SK-N-SH treated with all-trans-retinoic acid at 6 μM for 48 hours (cell line): ENCODE measurements around the gene NASP.

Source experiments
- ATAC-seq: fragments of 200-7000 bp; cut with Tn5 transposase; 3 replicates; pipeline ENCODE4 v1.9.1; 2020; ENCODE audit warnings: mild to moderate bottlenecking, moderate library complexity
- ARNTL ChIP-seq: fragments of 450-650 bp; formaldehyde crosslinking; IDR thresholded peaks from 2 replicates; pipeline ENCODE4 v1.5.0; 2020; ENCODE audit warnings: low read depth, mild to moderate bottlenecking, moderate library complexity, borderline replicate concordance
- BACH2 ChIP-seq: fragments of 250-450 bp; sonication (Bioruptor Pico); IDR thresholded peaks from 2 replicates; pipeline ENCODE4 v1.9.0; 2021; ENCODE audit warnings: mild to moderate bottlenecking, borderline replicate concordance
- CSDC2 ChIP-seq: fragments of 250-450 bp; sonication (Bioruptor Pico); IDR thresholded peaks from 2 replicates; pipeline ENCODE4 v1.5.0; 2020; ENCODE audit warnings: mild to moderate bottlenecking, moderate library complexity
- ESRRG ChIP-seq: fragments of 250-450 bp; sonication (Bioruptor Pico); IDR thresholded peaks from 2 replicates; pipeline ENCODE4 v1.6.1; 2021; ENCODE audit warnings: mild to moderate bottlenecking
- GLIS3 ChIP-seq: fragments of 250-450 bp; sonication (Bioruptor Pico); IDR thresholded peaks from 2 replicates; pipeline ENCODE4 v1.5.0; 2020; ENCODE audit warnings: mild to moderate bottlenecking, moderate library complexity
- ISL1 ChIP-seq: fragments of 250-450 bp; sonication (Bioruptor Pico); IDR thresholded peaks from 2 replicates; pipeline ENCODE4 v2.1.2; 2022; ENCODE audit warnings: mild to moderate bottlenecking, moderate library complexity
- RARB ChIP-seq: fragments of 250-450 bp; sonication (Bioruptor Pico); IDR thresholded peaks from 2 replicates; pipeline ENCODE4 v1.8.0; 2021; ENCODE audit warnings: mild to moderate bottlenecking, moderate library complexity
- SNAI2 ChIP-seq: fragments of 250-450 bp; sonication (Bioruptor Pico); IDR thresholded peaks from 2 replicates; pipeline ENCODE4 v1.5.0; 2020; ENCODE audit warnings: mild to moderate bottlenecking, moderate library complexity
- TCF4 ChIP-seq: fragments of 250-450 bp; sonication (Bioruptor Pico); IDR thresholded peaks from 2 replicates; pipeline ENCODE4 v1.8.0; 2021; ENCODE audit warnings: mild to moderate bottlenecking, moderate library complexity, borderline replicate concordance
- TOX ChIP-seq: fragments of 250-450 bp; sonication (Bioruptor Pico); IDR thresholded peaks from 2 replicates; pipeline ENCODE4 v1.8.0; 2021; ENCODE audit warnings: mild to moderate bottlenecking, moderate library complexity, borderline replicate concordance
- ZC3H10 ChIP-seq: fragments of 250-450 bp; sonication (Bioruptor Pico); IDR thresholded peaks from 2 replicates; pipeline ENCODE4 v1.5.1; 2021; ENCODE audit warnings: mild to moderate bottlenecking, moderate library complexity
- ZFP3 ChIP-seq: fragments of 250-450 bp; sonication (Bioruptor Pico); IDR thresholded peaks from 2 replicates; pipeline ENCODE4 v1.5.0; 2020; ENCODE audit warnings: mild to moderate bottlenecking, moderate library complexity
- ZNF70 ChIP-seq: fragments of 450-650 bp; formaldehyde crosslinking; IDR thresholded peaks from 2 replicates; pipeline ENCODE4 v1.5.0; 2020; ENCODE audit warnings: mild to moderate bottlenecking, moderate library complexity
- ZNF8 ChIP-seq: fragments of 450-650 bp; formaldehyde crosslinking; IDR thresholded peaks from 2 replicates; pipeline ENCODE4 v1.5.0; 2020; ENCODE audit warnings: mild to moderate bottlenecking, moderate library complexity
- TF ChIP-seq, protein P1 (sequence below): fragments of 250-450 bp; sonication (Bioruptor Pico); IDR thresholded peaks from 2 replicates; pipeline ENCODE4 v1.5.1; 2021; ENCODE audit warnings: mild to moderate bottlenecking, moderate library complexity
- TF ChIP-seq, protein P2 (sequence below): fragments of 250-450 bp; sonication (Bioruptor Pico); IDR thresholded peaks from 2 replicates; pipeline ENCODE4 v1.8.0; 2020; ENCODE audit warnings: mild to moderate bottlenecking, moderate library complexity, borderline replicate concordance
- TF ChIP-seq, protein P3 (sequence below): fragments of 250-450 bp; sonication (Bioruptor Pico); IDR thresholded peaks from 2 replicates; pipeline ENCODE4 v1.5.1; 2020; ENCODE audit warnings: low read depth, mild to moderate bottlenecking, moderate library complexity
- TF ChIP-seq, protein P4 (sequence below): fragments of 250-450 bp; sonication (Bioruptor Pico); IDR thresholded peaks from 2 replicates; pipeline ENCODE4 v1.8.0; 2021; ENCODE audit warnings: low read depth, mild to moderate bottlenecking, moderate library complexity, borderline replicate concordance
- TF ChIP-seq, protein P5 (sequence below): fragments of 250-450 bp; sonication (Bioruptor Pico); IDR thresholded peaks from 2 replicates; pipeline ENCODE4 v1.5.0; 2020; ENCODE audit warnings: mild to moderate bottlenecking, moderate library complexity

The NASP gene

DNA sequence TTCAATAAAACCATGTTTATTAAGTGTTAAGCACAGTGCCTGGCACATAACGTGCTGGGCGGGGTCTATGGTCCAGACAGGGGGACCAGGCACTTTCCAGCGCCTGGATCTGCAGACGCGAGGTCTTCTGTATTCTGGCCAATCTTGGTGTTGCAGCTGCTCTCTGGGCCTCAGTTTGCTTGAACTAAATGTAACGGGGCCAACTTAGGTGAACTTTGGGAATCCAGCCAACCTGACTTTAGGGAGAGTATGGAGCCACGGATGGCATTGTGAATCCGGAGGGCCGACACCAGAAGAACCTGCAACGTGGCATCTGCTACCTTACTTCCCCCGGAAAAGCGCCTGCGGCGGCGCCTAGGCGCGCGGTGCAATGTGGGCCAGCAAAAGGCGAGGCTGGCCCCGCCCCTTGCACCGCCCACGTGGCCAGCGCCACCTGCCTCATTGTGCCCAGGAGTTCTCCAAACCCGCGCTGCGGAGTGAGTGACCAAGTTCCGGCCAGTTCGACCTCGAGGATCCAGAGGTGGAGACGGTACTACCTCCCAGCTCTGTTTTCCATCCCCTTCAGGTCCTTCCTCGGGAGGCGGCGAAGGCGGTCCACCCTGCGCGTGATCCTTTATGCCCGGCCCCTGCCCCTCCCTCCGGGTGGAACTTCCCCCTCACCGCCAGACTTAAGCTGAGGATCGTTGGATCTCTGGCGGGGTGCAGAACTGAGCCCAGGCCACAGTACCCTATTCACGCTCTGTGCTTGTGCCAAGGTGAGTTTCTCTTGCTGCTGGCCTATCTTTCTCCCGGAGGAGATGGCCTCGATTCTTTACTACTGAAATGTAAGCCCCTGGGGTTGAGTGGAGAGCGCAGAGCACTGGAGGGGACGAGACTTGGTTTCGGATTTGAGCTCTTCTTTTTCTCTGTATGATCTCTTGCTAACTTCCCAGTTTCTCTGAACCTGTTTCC, 33.2 kb upstream of the NASP start, which contains the start of gene AKR1A1:
Gene AKR1A1, plus strand, starts transcription at position 426 of the 951 bp plus-strand sequence. CDS start 10,969 bp downstream, outside the sequence.
- TF ChIP-seq ESRRG (CRISPR knock-in tag) (no peak), TCF4 (CRISPR knock-in tag) (0 out of 2 replicates have a peak, but pooled peaks have one; percentile 30), BACH2 (no peak), GLIS3 (CRISPR knock-in tag) (no peak), TOX (CRISPR knock-in tag) (no peak), ZC3H10 (CRISPR knock-in tag) (no peak), ZFP3 (CRISPR knock-in tag) (peak; percentile 43; the same call in 1 of the 2 replicates), RARB (no peak), ARNTL (CRISPR knock-in tag) (no peak), ZNF70 (CRISPR knock-in tag) (0 out of 2 replicates have a peak, but pooled peaks have one; percentile 4), SNAI2 (CRISPR knock-in tag) (no peak), CSDC2 (CRISPR knock-in tag) (peak; percentile 89; the same call in 1 of the 2 replicates)
- TF ChIP-seq, protein P1, sequence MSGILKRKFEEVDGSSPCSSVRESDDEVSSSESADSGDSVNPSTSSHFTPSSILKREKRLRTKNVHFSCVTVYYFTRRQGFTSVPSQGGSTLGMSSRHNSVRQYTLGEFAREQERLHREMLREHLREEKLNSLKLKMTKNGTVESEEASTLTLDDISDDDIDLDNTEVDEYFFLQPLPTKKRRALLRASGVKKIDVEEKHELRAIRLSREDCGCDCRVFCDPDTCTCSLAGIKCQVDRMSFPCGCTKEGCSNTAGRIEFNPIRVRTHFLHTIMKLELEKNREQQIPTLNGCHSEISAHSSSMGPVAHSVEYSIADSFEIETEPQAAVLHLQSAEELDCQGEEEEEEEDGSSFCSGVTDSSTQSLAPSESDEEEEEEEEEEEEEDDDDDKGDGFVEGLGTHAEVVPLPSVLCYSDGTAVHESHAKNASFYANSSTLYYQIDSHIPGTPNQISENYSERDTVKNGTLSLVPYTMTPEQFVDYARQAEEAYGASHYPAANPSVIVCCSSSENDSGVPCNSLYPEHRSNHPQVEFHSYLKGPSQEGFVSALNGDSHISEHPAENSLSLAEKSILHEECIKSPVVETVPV (CRISPR knock-in tag) = no peak; the same call in 1 of the 2 replicates
- TF ChIP-seq, protein P2, sequence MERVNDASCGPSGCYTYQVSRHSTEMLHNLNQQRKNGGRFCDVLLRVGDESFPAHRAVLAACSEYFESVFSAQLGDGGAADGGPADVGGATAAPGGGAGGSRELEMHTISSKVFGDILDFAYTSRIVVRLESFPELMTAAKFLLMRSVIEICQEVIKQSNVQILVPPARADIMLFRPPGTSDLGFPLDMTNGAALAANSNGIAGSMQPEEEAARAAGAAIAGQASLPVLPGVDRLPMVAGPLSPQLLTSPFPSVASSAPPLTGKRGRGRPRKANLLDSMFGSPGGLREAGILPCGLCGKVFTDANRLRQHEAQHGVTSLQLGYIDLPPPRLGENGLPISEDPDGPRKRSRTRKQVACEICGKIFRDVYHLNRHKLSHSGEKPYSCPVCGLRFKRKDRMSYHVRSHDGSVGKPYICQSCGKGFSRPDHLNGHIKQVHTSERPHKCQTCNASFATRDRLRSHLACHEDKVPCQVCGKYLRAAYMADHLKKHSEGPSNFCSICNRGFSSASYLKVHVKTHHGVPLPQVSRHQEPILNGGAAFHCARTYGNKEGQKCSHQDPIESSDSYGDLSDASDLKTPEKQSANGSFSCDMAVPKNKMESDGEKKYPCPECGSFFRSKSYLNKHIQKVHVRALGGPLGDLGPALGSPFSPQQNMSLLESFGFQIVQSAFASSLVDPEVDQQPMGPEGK = no peak
- TF ChIP-seq, protein P3, sequence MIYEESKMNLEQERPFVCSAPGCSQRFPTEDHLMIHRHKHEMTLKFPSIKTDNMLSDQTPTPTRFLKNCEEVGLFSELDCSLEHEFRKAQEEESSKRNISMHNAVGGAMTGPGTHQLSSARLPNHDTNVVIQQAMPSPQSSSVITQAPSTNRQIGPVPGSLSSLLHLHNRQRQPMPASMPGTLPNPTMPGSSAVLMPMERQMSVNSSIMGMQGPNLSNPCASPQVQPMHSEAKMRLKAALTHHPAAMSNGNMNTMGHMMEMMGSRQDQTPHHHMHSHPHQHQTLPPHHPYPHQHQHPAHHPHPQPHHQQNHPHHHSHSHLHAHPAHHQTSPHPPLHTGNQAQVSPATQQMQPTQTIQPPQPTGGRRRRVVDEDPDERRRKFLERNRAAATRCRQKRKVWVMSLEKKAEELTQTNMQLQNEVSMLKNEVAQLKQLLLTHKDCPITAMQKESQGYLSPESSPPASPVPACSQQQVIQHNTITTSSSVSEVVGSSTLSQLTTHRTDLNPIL (CRISPR knock-in tag) = no peak
- TF ChIP-seq, protein P4, sequence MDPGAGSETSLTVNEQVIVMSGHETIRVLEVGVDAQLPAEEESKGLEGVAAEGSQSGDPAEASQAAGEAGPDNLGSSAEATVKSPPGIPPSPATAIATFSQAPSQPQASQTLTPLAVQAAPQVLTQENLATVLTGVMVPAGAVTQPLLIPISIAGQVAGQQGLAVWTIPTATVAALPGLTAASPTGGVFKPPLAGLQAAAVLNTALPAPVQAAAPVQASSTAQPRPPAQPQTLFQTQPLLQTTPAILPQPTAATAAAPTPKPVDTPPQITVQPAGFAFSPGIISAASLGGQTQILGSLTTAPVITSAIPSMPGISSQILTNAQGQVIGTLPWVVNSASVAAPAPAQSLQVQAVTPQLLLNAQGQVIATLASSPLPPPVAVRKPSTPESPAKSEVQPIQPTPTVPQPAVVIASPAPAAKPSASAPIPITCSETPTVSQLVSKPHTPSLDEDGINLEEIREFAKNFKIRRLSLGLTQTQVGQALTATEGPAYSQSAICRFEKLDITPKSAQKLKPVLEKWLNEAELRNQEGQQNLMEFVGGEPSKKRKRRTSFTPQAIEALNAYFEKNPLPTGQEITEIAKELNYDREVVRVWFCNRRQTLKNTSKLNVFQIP (CRISPR knock-in tag) = 0 out of 2 replicates have a peak, but pooled peaks have one; percentile 16
- TF ChIP-seq, protein P5, sequence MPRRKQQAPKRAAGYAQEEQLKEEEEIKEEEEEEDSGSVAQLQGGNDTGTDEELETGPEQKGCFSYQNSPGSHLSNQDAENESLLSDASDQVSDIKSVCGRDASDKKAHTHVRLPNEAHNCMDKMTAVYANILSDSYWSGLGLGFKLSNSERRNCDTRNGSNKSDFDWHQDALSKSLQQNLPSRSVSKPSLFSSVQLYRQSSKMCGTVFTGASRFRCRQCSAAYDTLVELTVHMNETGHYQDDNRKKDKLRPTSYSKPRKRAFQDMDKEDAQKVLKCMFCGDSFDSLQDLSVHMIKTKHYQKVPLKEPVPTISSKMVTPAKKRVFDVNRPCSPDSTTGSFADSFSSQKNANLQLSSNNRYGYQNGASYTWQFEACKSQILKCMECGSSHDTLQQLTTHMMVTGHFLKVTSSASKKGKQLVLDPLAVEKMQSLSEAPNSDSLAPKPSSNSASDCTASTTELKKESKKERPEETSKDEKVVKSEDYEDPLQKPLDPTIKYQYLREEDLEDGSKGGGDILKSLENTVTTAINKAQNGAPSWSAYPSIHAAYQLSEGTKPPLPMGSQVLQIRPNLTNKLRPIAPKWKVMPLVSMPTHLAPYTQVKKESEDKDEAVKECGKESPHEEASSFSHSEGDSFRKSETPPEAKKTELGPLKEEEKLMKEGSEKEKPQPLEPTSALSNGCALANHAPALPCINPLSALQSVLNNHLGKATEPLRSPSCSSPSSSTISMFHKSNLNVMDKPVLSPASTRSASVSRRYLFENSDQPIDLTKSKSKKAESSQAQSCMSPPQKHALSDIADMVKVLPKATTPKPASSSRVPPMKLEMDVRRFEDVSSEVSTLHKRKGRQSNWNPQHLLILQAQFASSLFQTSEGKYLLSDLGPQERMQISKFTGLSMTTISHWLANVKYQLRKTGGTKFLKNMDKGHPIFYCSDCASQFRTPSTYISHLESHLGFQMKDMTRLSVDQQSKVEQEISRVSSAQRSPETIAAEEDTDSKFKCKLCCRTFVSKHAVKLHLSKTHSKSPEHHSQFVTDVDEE = peak; percentile 50; the same call in 1 of the 2 replicates
- peak; percentile 97 for ATAC-seq

DNA sequence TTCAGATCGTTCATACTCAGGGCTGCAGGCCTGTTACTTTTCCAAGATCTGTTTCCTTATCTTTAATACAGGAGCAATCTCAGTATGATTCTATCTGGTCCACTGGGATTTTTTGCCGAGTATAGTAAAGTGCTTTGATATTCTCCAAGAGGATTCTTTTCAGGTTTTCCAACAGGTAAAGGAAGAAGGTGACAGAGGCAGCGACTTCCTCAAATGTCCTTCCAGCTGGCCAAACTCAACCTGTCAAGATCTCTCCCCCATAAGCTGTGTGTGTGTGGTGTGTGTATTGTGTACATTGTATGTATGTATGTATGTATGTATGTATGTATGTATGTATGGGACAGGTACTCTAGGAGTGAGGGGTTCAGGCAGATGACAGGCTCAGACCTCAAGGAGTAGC, 32.2 kb upstream of the NASP start:
- ATAC-seq = no peak
- TF ChIP-seq TOX (CRISPR knock-in tag) (no peak), ARNTL (CRISPR knock-in tag) (no peak), ZNF8 (CRISPR knock-in tag) (no peak), ISL1 (no peak)
- TF ChIP-seq, protein P3 (CRISPR knock-in tag) = no peak
